Measurements from ENCODE around the gene WSB2. TPM values are rescaled to one million over a fixed set of nuclear protein-coding genes. Genes with fewer than 3 reads are reported as not detected.

The WSB2 gene
- total and polyA plus RNA-seq, 10 donors: 14.4 to 63.2 (median 43.6) TPM

- Histone ChIP-seq H3K9me3 (no peaks in the 10 kb centered on the region), H3K36me3 (peaks cover 0 to 4% (median 0%) of the 10 kb centered on the region in 6 donors), H3K27ac (no peak overlapping the region), H3K27me3 (replicated peaks in 1 of 7) (no peaks in the 10 kb centered on the region), H3K4me1 (peaks cover 9 to 35% (median 24%) of the 10 kb centered on the region in 6 donors), H3K4me3 (no peak overlapping the region)
- TF ChIP-seq POLR2A (IDR thresholded peaks at IDR 0.05): no peak
- TF ChIP-seq POLR2AphosphoS5 (IDR thresholded peaks at IDR 0.05): no peak
- TF ChIP-seq CTCF (IDR thresholded peaks at IDR 0.05 in 8 of 11, conservative IDR thresholded peaks at IDR 0.05 in 3 of 11): no peak
- DNase-seq: no peak
- WGBS, 5 donors: 61 to 91% (median 63%) methylated on average over 2 of the region's 2 CpGs
- intact Hi-C loops (cut with DNase I; ENCODE audit: low total_unique reads): no loop called here
Observed at GRCh38 chr12:118068445-118068844, 7.5 kb upstream of the WSB2 start.

DNA sequence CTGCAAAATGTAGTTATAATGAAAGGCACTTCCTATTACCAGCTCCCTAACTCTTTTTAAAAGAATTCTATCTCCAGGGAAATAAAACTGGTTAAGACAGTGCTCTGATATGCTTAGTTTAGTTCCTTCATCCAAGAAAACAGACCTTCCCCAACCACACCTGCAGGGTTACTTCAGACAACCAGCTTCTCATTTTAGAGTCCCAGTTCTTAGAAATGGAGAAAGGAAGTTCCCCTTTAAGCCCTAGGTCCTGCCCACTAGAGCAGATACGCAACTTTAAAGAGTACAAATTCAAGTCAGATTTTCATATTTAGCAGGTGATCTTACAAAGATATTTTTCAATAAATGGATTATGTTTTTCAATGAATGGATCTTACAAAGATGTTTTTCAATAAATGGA is 4.4 kb upstream of the WSB2 start:
- intact Hi-C loops (cut with DNase I; ENCODE audit: low total_unique reads): no loop called here
- no peaks in the 10 kb centered on the region for H3K27me3 ChIP-seq (replicated peaks in 1 of 7)
- H3K4me3 ChIP-seq: no peak overlapping the region
- 13 to 33% (median 26%) methylated on average over 1 of the region's 1 CpG for whole genome bisulfite sequencing, 5 donors
- TF ChIP-seq POLR2A (IDR thresholded peaks at IDR 0.05): no peak
- no peak for TF ChIP-seq CTCF (IDR thresholded peaks at IDR 0.05 in 8 of 11, conservative IDR thresholded peaks at IDR 0.05 in 3 of 11)
- TF ChIP-seq POLR2AphosphoS5 (IDR thresholded peaks at IDR 0.05): no peak
- no peaks in the 10 kb centered on the region for H3K36me3 ChIP-seq
- peaks cover 9 to 55% (median 38%) of the 10 kb centered on the region in 6 donors for H3K4me1 ChIP-seq
- no peak for DNase-seq
- H3K9me3 ChIP-seq: no peaks in the 10 kb centered on the region
- peak overlapping the region in 7 of 8 donors; percentile 14 to 65 (median 29) for H3K27ac ChIP-seq

DNA sequence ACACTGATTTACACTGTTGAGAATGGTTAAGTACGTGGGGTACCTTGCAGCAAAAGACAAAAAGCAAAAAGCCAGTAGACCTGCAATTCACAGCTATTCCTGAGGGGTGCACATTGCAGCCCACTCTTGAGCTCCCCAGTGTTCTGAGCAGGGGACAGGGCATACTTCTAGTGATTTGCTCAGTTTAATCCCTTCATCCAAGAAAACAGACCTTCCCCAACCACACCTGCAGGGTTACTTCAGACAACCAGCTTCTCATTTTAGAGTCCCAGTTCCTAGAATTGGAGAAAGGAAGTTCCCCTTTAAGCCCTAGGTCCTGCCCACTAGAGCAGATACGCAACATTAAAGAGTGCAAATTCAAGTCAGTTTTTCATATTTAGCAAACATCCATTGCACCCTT is 3.6 kb upstream of the WSB2 start:
- 16 to 30% (median 18%) methylated on average over 2 of the region's 2 CpGs for WGBS, 5 donors
- H3K4me1 ChIP-seq: peaks cover 16 to 63% (median 46%) of the 10 kb centered on the region in 6 donors
- peak overlapping the region in 6 of 8 donors; percentile 15 to 65 (median 40) for H3K27ac ChIP-seq
- no peaks in the 10 kb centered on the region for H3K27me3 ChIP-seq (replicated peaks in 1 of 7)
- no peak overlapping the region for H3K4me3 ChIP-seq
- no peak for TF ChIP-seq POLR2AphosphoS5 (IDR thresholded peaks at IDR 0.05)
- TF ChIP-seq CTCF (IDR thresholded peaks at IDR 0.05 in 8 of 11, conservative IDR thresholded peaks at IDR 0.05 in 3 of 11): peak in 2 of 11 experiments; percentile 9 to 35
- intact Hi-C loops (cut with DNase I; ENCODE audit: low total_unique reads): no loop called here
- H3K36me3 ChIP-seq: no peaks in the 10 kb centered on the region
- DNase-seq: no peak
- no peaks in the 10 kb centered on the region for H3K9me3 ChIP-seq

GRCh38 chr12:118063576-118064391 is 2.8 kb upstream of the WSB2 start:
- DNase-seq: no peak
- Histone ChIP-seq H3K9me3 (no peaks in the 10 kb centered on the region), H3K27me3 (replicated peaks in 1 of 7) (no peaks in the 10 kb centered on the region), H3K4me3 (no peak overlapping the region), H3K4me1 (peaks cover 19 to 70% (median 53%) of the 10 kb centered on the region in 6 donors), H3K36me3 (no peaks in the 10 kb centered on the region), H3K27ac (peak overlapping the region in 4 of 8 donors; percentile 11 to 65 (median 41))
- intact Hi-C loops (cut with DNase I; ENCODE audit: low total_unique reads): no loop called here
- WGBS, 5 donors: 62 to 80% (median 71%) methylated on average over 4 of the region's 4 CpGs
- TF ChIP-seq CTCF (IDR thresholded peaks at IDR 0.05 in 8 of 11, conservative IDR thresholded peaks at IDR 0.05 in 3 of 11): no peak
- no peak for TF ChIP-seq POLR2A (IDR thresholded peaks at IDR 0.05)
- no peak for TF ChIP-seq POLR2AphosphoS5 (IDR thresholded peaks at IDR 0.05)

All from spleen (tissue), 11 donors.